Karpas-422 (cell line): Measurements from ENCODE around the gene DACH1. TPM values are rescaled to one million over a fixed set of nuclear protein-coding genes. Genes with fewer than 3 reads are reported as not detected.

Experiments used
- DNase-seq: peaks from one replicate; pipeline ENCODE4 v3.0.0-alpha.2; 2015
- H2AFZ ChIP-seq: fragments of 200-600 bp; sonication (generic); 2 replicates; pipeline ENCODE4 v1.6.1; 2014; ENCODE audit warnings: antibody characterized with exemption, low read length, mixed read lengths
- H3K27ac ChIP-seq: fragments of 200-600 bp; sonication (generic); 2 replicates; pipeline ENCODE4 v1.5.1; 2014; ENCODE audit warnings: mild to moderate bottlenecking, low read length, moderate library complexity
- H3K27me3 ChIP-seq: fragments of 200-600 bp; sonication (generic); 2 replicates; pipeline ENCODE4 v1.6.1; 2014; ENCODE audit warnings: low read length, mixed read lengths
- H3K36me3 ChIP-seq: fragments of 200-600 bp; sonication (generic); 2 replicates; pipeline ENCODE4 v1.6.1; 2014; ENCODE audit warnings: low read length, mixed read lengths; ENCODE audit not compliant: insufficient read depth
- H3K4me1 ChIP-seq: fragments of 200-600 bp; sonication (generic); 2 replicates; pipeline ENCODE4 v1.6.1; 2014; ENCODE audit warnings: mild to moderate bottlenecking, low read length, mixed read lengths
- H3K4me2 ChIP-seq: fragments of 200-600 bp; sonication (generic); 2 replicates; pipeline ENCODE4 v1.6.1; 2014; ENCODE audit warnings: low read length, low read depth, mild to moderate bottlenecking; ENCODE audit not compliant: poor library complexity, severe bottlenecking
- H3K4me3 ChIP-seq: fragments of 200-600 bp; sonication (generic); 2 replicates; pipeline ENCODE4 v1.5.1; 2014; ENCODE audit warnings: mild to moderate bottlenecking, antibody characterized with exemption, low read length, mixed read lengths
- H3K79me2 ChIP-seq: fragments of 200-600 bp; sonication (generic); 2 replicates; pipeline ENCODE4 v1.6.1; 2014; ENCODE audit warnings: mild to moderate bottlenecking, low read length, mixed read lengths
- H3K9ac ChIP-seq: fragments of 200-600 bp; sonication (generic); 2 replicates; pipeline ENCODE4 v1.6.0; 2014; ENCODE audit warnings: low read length
- H3K9me2 ChIP-seq: fragments of 200-600 bp; sonication (generic), shearing (Covaris generic); replicated peaks from 2 replicates; pipeline ENCODE4 v1.6.0; 2014; ENCODE audit warnings: mild to moderate bottlenecking, low read length, moderate library complexity; ENCODE audit not compliant: insufficient read depth
- H3K9me3 ChIP-seq: fragments of 300-700, 200-600 bp; sonication (generic); 2 replicates; pipeline ENCODE4 v1.6.1; 2014; ENCODE audit warnings: low read length, mixed read lengths
- H4K20me1 ChIP-seq: fragments of 200-600 bp; sonication (generic); 2 replicates; pipeline ENCODE4 v1.6.1; 2014; ENCODE audit warnings: mild to moderate bottlenecking, antibody characterized with exemption, low read length, low read depth; ENCODE audit not compliant: insufficient read depth
- total RNA-seq: library from RNA; depleted of rRNA; stranded (reverse); fragments of >200 nt; shearing (Covaris generic); gene quantifications from 2 replicates; pipeline ENCODE4 v1.2.3, GENCODE V29; 2014; ENCODE audit warnings: low replicate concordance

DACH1 gene
- total RNA-seq, 1 experiment from 2014 or later = not detected

GRCh38 chr13:71634182-71634581 lies 232.8 kb downstream of the DACH1 start:
- H3K79me2 ChIP-seq = no peaks in the 10 kb centered on the region
- no peaks in the 10 kb centered on the region for H3K27me3 ChIP-seq
- no peaks in the 10 kb centered on the region for H3K4me1 ChIP-seq
- peaks cover 4% of the 10 kb centered on the region; the same call in 1 of the 2 replicates for H3K9me3 ChIP-seq
- no peak overlapping the region for H2AFZ ChIP-seq
- H3K27ac ChIP-seq = no peak overlapping the region
- no peak overlapping the region for H3K4me2 ChIP-seq
- no peak for DNase-seq
- H4K20me1 ChIP-seq = no peaks in the 10 kb centered on the region
- no peak overlapping the region for H3K9ac ChIP-seq
- no peaks in the 10 kb centered on the region for H3K9me2 ChIP-seq
- no peak overlapping the region for H3K4me3 ChIP-seq
- H3K36me3 ChIP-seq = no peaks in the 10 kb centered on the region

GRCh38 chr13:71632721-71633120 lies 234.3 kb downstream of the DACH1 start:
- no peak overlapping the region for H3K27ac ChIP-seq
- no peak overlapping the region for H3K9ac ChIP-seq
- H3K4me2 ChIP-seq = no peak overlapping the region

GRCh38 chr13:71632206-71632605 lies 234.8 kb downstream of the DACH1 start:
- Histone ChIP-seq H3K9me3 (peaks cover 4% of the 10 kb centered on the region; the same call in 1 of the 2 replicates), H3K9ac (no peak overlapping the region), H4K20me1 (no peaks in the 10 kb centered on the region), H3K4me3 (no peak overlapping the region), H3K27ac (no peak overlapping the region), H3K36me3 (no peaks in the 10 kb centered on the region), H2AFZ (no peak overlapping the region), H3K4me1 (no peaks in the 10 kb centered on the region), H3K27me3 (no peaks in the 10 kb centered on the region), H3K79me2 (no peaks in the 10 kb centered on the region), H3K9me2 (no peaks in the 10 kb centered on the region), H3K4me2 (no peak overlapping the region)
- no peak for DNase-seq

More at GRCh38 chr13:71632721-71633120, 234.3 kb downstream of the DACH1 start:
- Histone ChIP-seq H3K36me3 (no peaks in the 10 kb centered on the region), H3K27me3 (no peaks in the 10 kb centered on the region), H3K9me2 (no peaks in the 10 kb centered on the region), H3K9me3 (peaks cover 4% of the 10 kb centered on the region; the same call in 1 of the 2 replicates), H3K79me2 (no peaks in the 10 kb centered on the region), H2AFZ (no peak overlapping the region), H3K4me1 (no peaks in the 10 kb centered on the region), H3K4me3 (no peak overlapping the region), H4K20me1 (no peaks in the 10 kb centered on the region)
- DNase-seq = no peak

DNA sequence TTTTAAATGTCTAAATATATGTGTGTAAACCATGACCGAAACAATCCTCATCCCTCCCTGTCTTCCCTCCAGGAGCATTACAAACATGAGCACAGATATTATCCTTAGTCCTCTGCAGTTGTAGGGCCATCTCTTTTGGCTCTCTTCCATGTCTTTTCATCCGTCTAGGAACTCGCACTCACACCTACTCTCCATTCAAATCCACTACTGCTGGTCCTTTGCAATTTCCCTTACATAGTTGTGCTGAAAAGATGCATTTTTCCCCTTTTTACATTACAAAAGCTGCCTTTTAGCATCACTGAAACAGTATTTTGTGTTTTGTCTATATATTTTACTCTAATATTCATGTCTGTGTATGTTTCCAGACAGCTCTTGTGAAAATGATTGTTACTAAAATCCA lies 237.8 kb downstream of the DACH1 start:
- H3K9ac ChIP-seq = no peak overlapping the region
- H3K9me3 ChIP-seq = peaks cover under 1% of the 10 kb centered on the region; the same call in 1 of the 2 replicates
- H3K79me2 ChIP-seq = no peaks in the 10 kb centered on the region
- no peaks in the 10 kb centered on the region for H4K20me1 ChIP-seq
- DNase-seq = no peak
- no peaks in the 10 kb centered on the region for H3K4me1 ChIP-seq
- H3K4me3 ChIP-seq = no peak overlapping the region
- H3K9me2 ChIP-seq = no peaks in the 10 kb centered on the region
- no peaks in the 10 kb centered on the region for H3K27me3 ChIP-seq
- no peak overlapping the region for H3K27ac ChIP-seq
- no peak overlapping the region for H3K4me2 ChIP-seq
- no peak overlapping the region for H2AFZ ChIP-seq
- H3K36me3 ChIP-seq = no peaks in the 10 kb centered on the region

DNA sequence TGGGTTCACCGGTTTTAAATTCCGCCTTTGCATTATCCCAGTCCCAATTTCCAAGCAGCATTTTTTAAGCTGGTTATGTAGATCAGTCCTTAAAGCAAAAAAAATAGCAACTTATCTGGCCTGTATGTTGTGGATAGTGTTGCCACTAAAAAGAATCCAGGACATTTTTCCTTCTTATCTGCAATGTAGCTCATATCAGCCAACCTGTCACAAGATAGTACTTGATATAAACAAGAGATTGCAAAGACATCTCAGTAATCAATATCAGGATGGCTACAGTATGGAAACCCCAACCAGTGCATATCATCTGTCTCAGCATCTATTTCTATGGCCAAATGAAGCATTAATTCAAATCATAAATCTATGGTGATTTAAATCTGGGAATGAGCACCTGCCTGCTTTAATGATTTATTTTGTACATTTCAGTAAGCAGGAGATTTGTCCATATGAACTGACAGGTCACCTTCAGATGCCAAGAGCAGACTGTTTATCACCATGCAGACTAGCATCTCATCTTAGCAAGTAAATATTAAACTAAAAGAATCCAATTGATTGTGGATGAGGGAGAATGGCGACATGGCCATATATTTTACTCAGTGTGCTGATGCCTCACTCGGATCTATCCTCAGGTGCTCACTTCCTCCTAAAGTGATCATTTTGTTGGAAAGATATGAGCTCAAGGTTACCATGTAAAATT lies 240.4 kb downstream of the DACH1 start:
- no peaks in the 10 kb centered on the region for H3K36me3 ChIP-seq
- no peak for DNase-seq
- no peak overlapping the region for H2AFZ ChIP-seq
- H3K27me3 ChIP-seq = no peaks in the 10 kb centered on the region
- H3K4me3 ChIP-seq = no peak overlapping the region
- no peak overlapping the region for H3K9ac ChIP-seq
- H3K9me3 ChIP-seq = no peaks in the 10 kb centered on the region; the same call in 1 of the 2 replicates
- no peaks in the 10 kb centered on the region for H4K20me1 ChIP-seq
- H3K9me2 ChIP-seq = no peaks in the 10 kb centered on the region
- H3K4me2 ChIP-seq = no peak overlapping the region
- no peaks in the 10 kb centered on the region for H3K4me1 ChIP-seq
- H3K27ac ChIP-seq = no peak overlapping the region
- H3K79me2 ChIP-seq = no peaks in the 10 kb centered on the region

DNA sequence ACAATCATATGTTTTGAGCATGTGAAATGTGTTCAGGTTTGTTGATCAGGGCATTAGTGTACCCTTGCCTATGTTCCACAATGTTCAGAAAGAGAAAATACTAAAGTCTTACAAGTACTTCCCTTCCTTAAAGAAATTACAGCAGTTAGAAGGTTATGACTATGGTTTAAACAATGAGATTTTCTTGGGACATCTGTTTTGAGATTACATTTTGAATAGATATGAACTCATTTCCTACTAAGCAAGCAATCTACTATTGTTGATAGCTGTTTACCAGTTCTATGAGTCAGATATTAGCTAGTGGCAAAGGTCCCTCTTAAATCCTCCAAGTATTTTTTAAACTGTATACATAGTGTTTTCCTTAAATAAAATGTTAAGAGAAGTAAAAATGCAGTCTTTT lies 241.3 kb downstream of the DACH1 start:
- no peak overlapping the region for H3K4me3 ChIP-seq
- H3K9me3 ChIP-seq = no peaks in the 10 kb centered on the region; the same call in 1 of the 2 replicates
- H3K9me2 ChIP-seq = no peaks in the 10 kb centered on the region
- DNase-seq = no peak
- no peak overlapping the region for H3K4me2 ChIP-seq
- no peaks in the 10 kb centered on the region for H3K27me3 ChIP-seq
- H3K4me1 ChIP-seq = no peaks in the 10 kb centered on the region
- no peaks in the 10 kb centered on the region for H3K36me3 ChIP-seq
- no peak overlapping the region for H3K9ac ChIP-seq
- no peaks in the 10 kb centered on the region for H4K20me1 ChIP-seq
- no peak overlapping the region for H3K27ac ChIP-seq
- no peaks in the 10 kb centered on the region for H3K79me2 ChIP-seq
- H2AFZ ChIP-seq = no peak overlapping the region

DNA sequence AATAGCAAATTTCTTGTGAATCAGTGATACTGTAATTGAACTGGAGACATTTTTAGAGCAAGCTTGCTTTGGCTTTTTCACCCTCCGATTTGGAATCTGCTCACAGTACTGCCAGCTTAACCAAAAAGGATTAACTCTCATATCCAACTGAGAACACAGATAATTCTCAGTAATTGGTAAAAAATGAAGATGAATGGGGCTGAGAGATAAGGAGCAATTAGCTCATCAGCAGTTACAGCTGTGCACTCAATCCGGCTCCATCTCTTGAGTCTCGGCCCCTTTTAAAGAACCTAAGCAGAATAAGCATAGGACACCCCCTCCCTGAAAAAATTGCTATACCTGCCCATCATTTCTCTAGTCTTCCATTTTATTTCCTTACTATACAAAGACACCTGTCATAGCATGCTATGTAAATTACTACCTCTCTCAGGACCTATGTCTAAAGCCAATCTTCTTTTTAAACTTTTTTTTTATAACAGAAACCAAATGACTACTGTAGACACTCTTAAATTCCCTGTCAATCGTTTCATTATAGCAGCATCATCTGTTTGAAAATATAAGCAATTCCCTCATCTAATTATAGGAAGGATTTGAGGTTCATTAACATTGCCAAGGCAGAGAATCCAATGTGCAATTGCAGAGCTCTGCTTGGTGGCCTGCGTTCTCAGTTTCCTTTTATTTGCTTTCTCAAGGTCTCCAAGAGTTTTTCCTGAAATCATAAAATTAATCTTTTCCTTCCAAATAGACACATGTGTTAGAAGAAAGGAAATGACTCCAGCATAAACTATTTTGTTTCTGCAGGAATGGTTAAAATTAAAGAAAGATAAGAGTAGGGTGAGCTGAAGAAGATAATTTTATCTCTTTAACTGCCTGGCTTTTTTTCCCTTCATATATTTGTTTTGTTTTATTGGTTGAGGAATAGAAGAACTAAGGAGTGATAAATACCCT lies 242.1 kb downstream of the DACH1 start:
- H3K4me2 ChIP-seq = no peak overlapping the region
- H3K9ac ChIP-seq = no peak overlapping the region
- no peak overlapping the region for H2AFZ ChIP-seq

More for the DNA sequence above, 242.1 kb downstream of the DACH1 start:
- no peak for DNase-seq
- Histone ChIP-seq H4K20me1 (no peaks in the 10 kb centered on the region), H3K4me3 (no peak overlapping the region), H3K36me3 (no peaks in the 10 kb centered on the region), H3K4me1 (no peaks in the 10 kb centered on the region), H3K27me3 (no peaks in the 10 kb centered on the region), H3K9me2 (no peaks in the 10 kb centered on the region), H3K27ac (no peak overlapping the region), H3K79me2 (no peaks in the 10 kb centered on the region), H3K9me3 (no peaks in the 10 kb centered on the region; the same call in 1 of the 2 replicates)
